Naive thymus-derived CD4-positive, alpha-beta T cell (primary cell): ENCODE measurements around the gene NFRKB. TPM values are rescaled to one million over a fixed set of nuclear protein-coding genes. Genes with fewer than 3 reads are reported as not detected.
A peak's percentile ranks its signal among the peaks of the same experiment; 100 is the strongest.

Source experiments
- ATAC-seq: fragments of 150-1000 bp; cut with Tn5 transposase; 2 replicates; pipeline ENCODE4 v1.10.0; 2021; ENCODE audit warnings: mild to moderate bottlenecking, moderate library complexity
- CTCF ChIA-PET: fragments of 350-600 bp; sonication (Branson Sonifier 250); formaldehyde crosslinking; loops from one replicate; lab custom pipeline; 2021; ENCODE audit warnings: antibody characterized with exemption; lab: Charles Lee
- POLR2A ChIA-PET: fragments of 350-600 bp; sonication (Branson Sonifier 250); formaldehyde crosslinking; loops from one replicate; lab custom pipeline; 2021; ENCODE audit warnings: antibody characterized with exemption, inconsistent platforms; lab: Charles Lee
- DNase-seq, 9 donors: peaks; one replicate each; pipeline versions ENCODE4 v3.0.0 to v3.0.0-alpha.2; 2020 to 2022; ENCODE audit warnings: mixed read lengths in 1 of 9
- H3K27ac ChIP-seq: one replicate; pipeline ENCODE4 v1.7.0; 2013; ENCODE audit warnings: mild to moderate bottlenecking, low read depth, low read length, moderate library complexity
- H3K27me3 ChIP-seq, 2 donors: one replicate each; pipeline ENCODE4 v1.7.0; 2013; ENCODE audit warnings: low read length in 2 of 2, mild to moderate bottlenecking in 2 of 2, moderate library complexity in 2 of 2; ENCODE audit not compliant: control insufficient read depth in 2 of 2, insufficient read depth in 2 of 2
- H3K36me3 ChIP-seq, 3 experiments: 1 replicate in 2 of 3; 2 replicates in 1 of 3; pipeline ENCODE4 v1.7.0; 2013; ENCODE audit warnings: low read length in 3 of 3, mild to moderate bottlenecking in 3 of 3, moderate library complexity in 1 of 3; ENCODE audit not compliant: insufficient read depth in 3 of 3, control insufficient read depth in 2 of 3
- H3K4me1 ChIP-seq, 2 donors: one replicate each; pipeline ENCODE4 v1.7.0; 2013; ENCODE audit warnings: low read length in 2 of 2, mild to moderate bottlenecking in 2 of 2, moderate library complexity in 1 of 2; ENCODE audit not compliant: control insufficient read depth in 2 of 2, insufficient read depth in 2 of 2
- H3K4me3 ChIP-seq: 2 replicates; pipeline ENCODE4 v1.7.0; 2013; ENCODE audit warnings: mild to moderate bottlenecking, low read length
- H3K9me3 ChIP-seq, 3 experiments: 1 replicate in 2 of 3; 2 replicates in 1 of 3; pipeline ENCODE4 v1.7.0; 2013; ENCODE audit warnings: low read length in 3 of 3; ENCODE audit not compliant: control insufficient read depth in 2 of 3
- H3K27ac Mint-ChIP-seq, 9 donors: one replicate each; pipeline ENCODE4 v1.8.0; 2020 to 2022; ENCODE audit warnings: mixed read lengths in 9 of 9, mild to moderate bottlenecking in 8 of 9, moderate library complexity in 5 of 9, inconsistent platforms in 2 of 9
- H3K27me3 Mint-ChIP-seq, 5 donors: one replicate each; pipeline ENCODE4 v1.8.0; 2021 to 2022; ENCODE audit warnings: mixed read lengths in 5 of 5, mild to moderate bottlenecking in 1 of 5
- H3K36me3 Mint-ChIP-seq, 5 donors: one replicate each; pipeline ENCODE4 v1.8.0; 2020 to 2022; ENCODE audit warnings: mixed read lengths in 5 of 5, mild to moderate bottlenecking in 3 of 5, inconsistent platforms in 1 of 5
- H3K4me1 Mint-ChIP-seq, 7 donors: one replicate each; pipeline ENCODE4 v1.8.0; 2020 to 2022; ENCODE audit warnings: mixed read lengths in 7 of 7, mild to moderate bottlenecking in 3 of 7, inconsistent platforms in 1 of 7
- H3K4me3 Mint-ChIP-seq, 10 donors: one replicate each; pipeline ENCODE4 v1.8.0; 2020 to 2022; ENCODE audit warnings: mild to moderate bottlenecking in 10 of 10, mixed read lengths in 10 of 10, moderate library complexity in 6 of 10, inconsistent platforms in 2 of 10
- H3K9me3 Mint-ChIP-seq, 11 donors: one replicate each; pipeline ENCODE4 v1.8.0; 2020 to 2022; ENCODE audit warnings: mixed read lengths in 11 of 11, mild to moderate bottlenecking in 4 of 11, inconsistent platforms in 1 of 11, moderate library complexity in 1 of 11
- intact Hi-C, 2 donors: fragments of 100-400 bp; cut with micrococcal nuclease; formaldehyde crosslinking; loops; one replicate each; pipeline ENCODE4 v1.15.1; 2023
- polyA plus RNA-seq, 2 donors: library from polyadenylated mRNA; unstranded; fragments of 300-500 nt; fragmentation: Illumina TruSeq; gene quantifications; one replicate each; pipeline ENCODE4 v1.2.3, GENCODE V29; 2021
- total RNA-seq, 6 experiments: library from RNA in 5 of 6; stranded (reverse) in 5 of 6; gene quantifications; 1 replicate in 5 of 6; 2 replicates in 1 of 6; pipeline ENCODE4 v1.2.3 and lab custom pipeline; 2021 to 2026

Gene NFRKB
- total and polyA plus RNA-seq, 7 experiments from 2014 or later, result 24.4 to 81.3 (median 49.0) TPM

DNA sequence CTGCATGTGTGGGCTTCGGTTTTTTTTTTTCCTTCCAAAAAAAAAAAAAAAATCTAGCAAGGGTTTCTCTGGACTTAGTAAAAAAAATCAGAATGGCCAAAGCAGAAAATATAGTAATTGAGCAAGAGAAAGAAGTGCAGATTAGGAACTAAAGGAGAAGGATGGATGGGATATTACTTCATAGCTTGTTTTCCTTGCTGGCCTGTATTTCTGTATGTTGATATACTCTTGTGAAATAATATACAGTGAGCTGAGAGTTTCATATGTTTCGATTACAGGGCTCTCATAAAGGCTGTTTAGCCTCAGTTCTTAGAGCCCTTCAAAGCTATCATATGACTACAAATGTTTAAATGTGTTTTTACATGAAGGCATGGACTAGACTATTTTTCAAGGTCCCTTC, 34.3 kb upstream of the NFRKB start:
- Mint-ChIP-seq H3K36me3 (peaks cover 7 to 61% (median 17%) of the 10 kb centered on the region in 5 donors), H3K27me3 (no peaks in the 10 kb centered on the region), H3K4me3 (no peak overlapping the region), H3K4me1 (peaks cover 0 to under 1% (median 0%) of the 10 kb centered on the region in 7 donors), H3K27ac (no peak overlapping the region), H3K9me3 (no peaks in the 10 kb centered on the region)
- H3K9me3 ChIP-seq, result no peaks in the 10 kb centered on the region
- no peak overlapping the region for H3K4me3 ChIP-seq
- intact Hi-C loops, result loop anchor here in 1 of 2 donors (10.0 kb wide), 1 partner anchor 505 kb away; no protein-coding TSS in a partner anchor
- no peak overlapping the region for H3K27ac ChIP-seq
- H3K4me1 ChIP-seq, result no peaks in the 10 kb centered on the region
- ChIA-PET POLR2A (interaction anchor here (1.6 kb wide), 1 partner anchor 144 kb away, joined by 5 read pairs; no protein-coding TSS in a partner anchor), CTCF (interaction anchor here (0.7 kb wide), 1 partner anchor 10 kb away, joined by 3 read pairs; no protein-coding TSS in a partner anchor)
- H3K27me3 ChIP-seq, result no peaks in the 10 kb centered on the region
- ATAC-seq (no peak), DNase-seq (no peak)
- peaks cover 0 to 7% (median 0%) of the 10 kb centered on the region in 3 experiments for H3K36me3 ChIP-seq

DNA sequence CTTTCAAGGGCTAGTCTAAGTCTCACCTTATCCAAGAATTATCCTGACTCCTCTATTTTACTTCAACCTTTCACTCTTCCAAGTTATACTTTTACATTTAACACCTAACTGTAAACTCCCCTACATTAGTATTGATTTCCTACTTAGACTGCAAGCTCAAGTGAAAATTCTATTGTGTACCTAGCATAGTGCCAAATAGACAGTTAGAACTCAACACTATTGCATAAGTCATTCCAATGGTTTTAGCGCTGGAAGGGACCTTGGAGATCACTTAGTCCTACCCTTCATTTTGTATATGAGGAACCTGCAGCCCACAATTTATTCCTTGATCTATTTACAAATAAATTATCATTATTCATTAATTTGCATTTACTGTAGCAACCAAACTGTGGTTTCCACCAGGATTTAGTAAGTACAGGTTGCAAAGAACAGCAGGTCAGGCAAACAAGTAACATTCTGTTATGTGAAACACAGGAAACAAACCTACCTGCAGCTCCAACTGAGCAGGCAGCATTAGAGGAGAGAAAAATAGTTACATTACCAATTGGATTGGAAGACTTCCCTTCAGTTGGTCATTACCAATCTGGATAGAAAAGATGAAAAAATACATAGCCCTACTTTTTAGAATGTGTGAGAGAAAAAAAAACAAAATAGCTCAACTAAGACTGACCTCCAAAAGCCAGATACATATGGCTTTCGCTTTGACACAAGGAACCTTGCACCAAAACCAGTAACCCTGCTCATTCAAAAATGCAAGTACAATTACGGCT, 33.7 kb upstream of the NFRKB start:
- Histone ChIP-seq H3K4me3 (no peak overlapping the region), H3K4me1 (no peaks in the 10 kb centered on the region), H3K27ac (no peak overlapping the region), H3K36me3 (peaks cover 0 to 6% (median 0%) of the 10 kb centered on the region in 3 experiments), H3K27me3 (no peaks in the 10 kb centered on the region), H3K9me3 (no peaks in the 10 kb centered on the region)
- Mint-ChIP-seq H3K27ac (no peak overlapping the region), H3K4me3 (no peak overlapping the region), H3K36me3 (peaks cover 5 to 58% (median 17%) of the 10 kb centered on the region in 5 donors), H3K9me3 (no peaks in the 10 kb centered on the region), H3K27me3 (no peaks in the 10 kb centered on the region), H3K4me1 (peaks cover 0 to 6% (median 0%) of the 10 kb centered on the region in 7 donors)
- ATAC-seq, result no peak
- CTCF ChIA-PET, result interaction anchor here (0.7 kb wide), 1 partner anchor 10 kb away, joined by 3 read pairs; no protein-coding TSS in a partner anchor
- DNase-seq, result no peak
- POLR2A ChIA-PET, result interaction anchor here (1.6 kb wide), 1 partner anchor 144 kb away, joined by 5 read pairs; no protein-coding TSS in a partner anchor
- intact Hi-C loops, result loop anchor here in 1 of 2 donors (10.0 kb wide), 1 partner anchor 506 kb away; no protein-coding TSS in a partner anchor

DNA sequence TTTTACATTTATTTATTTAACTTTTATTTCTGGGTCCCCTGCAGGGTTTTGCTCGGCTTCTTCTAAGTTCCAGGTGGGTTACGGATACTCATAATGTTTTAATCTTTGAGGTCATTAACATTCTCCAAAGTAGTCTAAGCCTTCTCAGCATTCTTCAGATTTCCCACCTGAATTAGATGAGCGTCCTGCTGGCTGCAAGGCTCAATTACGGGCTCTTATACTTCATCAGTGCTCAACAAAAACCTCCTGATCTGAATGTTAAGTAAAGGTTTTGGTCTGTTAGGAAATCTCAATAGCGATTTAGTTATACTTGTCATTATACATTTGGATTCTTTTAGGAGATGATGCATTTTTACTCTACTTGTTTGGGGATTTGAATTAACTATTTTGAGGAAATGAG, 27.3 kb upstream of the NFRKB start:
- no peak overlapping the region for H3K4me3 ChIP-seq
- peak overlapping the region in 7 of 9 donors; percentile 13 to 58 (median 28) for H3K27ac Mint-ChIP-seq

DNA sequence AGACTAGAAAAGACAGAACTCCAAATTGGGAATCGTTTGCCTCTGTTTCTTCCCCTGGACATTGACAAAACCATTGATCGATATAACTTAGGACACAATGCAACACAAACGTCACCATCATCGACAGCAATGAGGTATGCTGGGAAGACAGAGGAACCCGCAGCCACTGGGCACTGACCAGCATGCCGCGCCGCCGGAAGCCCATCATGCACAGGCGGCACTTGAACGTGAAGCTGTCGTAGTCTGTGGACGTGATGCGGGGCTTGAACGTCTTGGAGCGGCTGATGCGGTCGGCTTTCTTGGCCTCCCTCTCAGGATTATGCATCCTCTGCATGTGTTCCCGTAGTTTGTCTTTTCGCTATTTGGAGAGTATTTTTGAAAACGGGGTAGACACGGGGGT, 23.0 kb upstream of the NFRKB start:
- peaks cover 0 to under 1% of the 10 kb centered on the region in 2 donors for H3K4me1 ChIP-seq
- DNase-seq, result no peak
- no peak overlapping the region for H3K4me3 ChIP-seq
- CTCF ChIA-PET, result no interaction called here
- H3K27me3 ChIP-seq, result no peaks in the 10 kb centered on the region
- H3K9me3 ChIP-seq, result no peaks in the 10 kb centered on the region
- peaks cover 0 to 19% (median 0%) of the 10 kb centered on the region in 3 experiments for H3K36me3 ChIP-seq
- no peak overlapping the region for H3K27ac ChIP-seq
- POLR2A ChIA-PET, result no interaction called here
- Mint-ChIP-seq H3K36me3 (peaks cover 4 to 40% (median 11%) of the 10 kb centered on the region in 5 donors), H3K27ac (no peak overlapping the region), H3K4me1 (peaks cover 3 to 20% (median 10%) of the 10 kb centered on the region in 7 donors), H3K27me3 (no peaks in the 10 kb centered on the region), H3K4me3 (no peak overlapping the region), H3K9me3 (no peaks in the 10 kb centered on the region)
- ATAC-seq, result no peak
- intact Hi-C loops, result no loop called here

More for the DNA sequence above, 27.3 kb upstream of the NFRKB start:
- H3K27me3 Mint-ChIP-seq, result no peaks in the 10 kb centered on the region
- peak overlapping the region in 1 of 10 donors; percentile 35 for H3K4me3 Mint-ChIP-seq
- Histone ChIP-seq H3K36me3 (no peaks in the 10 kb centered on the region), H3K27ac (no peak overlapping the region), H3K4me1 (peaks cover 0 to 4% of the 10 kb centered on the region in 2 donors), H3K27me3 (no peaks in the 10 kb centered on the region), H3K9me3 (no peaks in the 10 kb centered on the region)
- peaks cover under 1 to 32% (median 3%) of the 10 kb centered on the region in 5 donors for H3K36me3 Mint-ChIP-seq
- ATAC-seq (no peak), DNase-seq (peak in 1 of 9 donors; percentile 0)
- POLR2A ChIA-PET, result interaction anchor here (1.0 to 1.7 kb wide), 2 partner anchors 27 to 108 kb away, joined by 3 to 4 read pairs; partner anchors contain the start of gene NFRKB
- intact Hi-C loops, result loop anchor here (1.0 to 10.0 kb wide), 10 partner anchors 28 to 560 kb away; partner anchors contain the start of genes APLP2 (in 2 of the 2), NFRKB (in 2 of the 2) and PRDM10 (in 2 of the 2)
- CTCF ChIA-PET, result interaction anchor here (0.7 to 1.9 kb wide), 6 partner anchors 13 to 215 kb away, joined by 3 to 27 read pairs (median 5); no protein-coding TSS in a partner anchor
- peaks cover 6 to 22% (median 18%) of the 10 kb centered on the region in 7 donors for H3K4me1 Mint-ChIP-seq
- no peaks in the 10 kb centered on the region for H3K9me3 Mint-ChIP-seq

DNA sequence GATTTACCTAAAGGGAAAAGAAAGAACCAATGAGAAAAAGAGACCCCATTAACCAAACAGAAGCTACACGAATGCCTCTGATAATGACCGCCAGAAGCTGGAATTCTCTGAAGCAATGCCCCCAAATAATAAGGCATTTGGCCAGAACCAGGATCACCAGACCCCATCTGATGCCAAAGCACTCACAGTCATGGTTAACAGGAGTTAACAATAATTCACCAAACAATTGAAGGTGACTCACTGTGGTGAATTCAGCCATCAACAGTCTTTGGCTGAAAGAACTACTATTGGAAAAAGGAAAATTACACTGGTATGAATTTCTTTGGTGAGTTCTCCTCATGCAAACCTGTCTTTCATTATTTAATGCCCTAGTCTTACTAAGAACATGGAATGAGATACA, 21.9 kb upstream of the NFRKB start:
- Mint-ChIP-seq H3K9me3 (no peaks in the 10 kb centered on the region), H3K4me1 (peaks cover 0 to 12% (median 5%) of the 10 kb centered on the region in 7 donors), H3K36me3 (peaks cover 4 to 42% (median 12%) of the 10 kb centered on the region in 5 donors), H3K27me3 (no peaks in the 10 kb centered on the region), H3K27ac (no peak overlapping the region), H3K4me3 (no peak overlapping the region)
- DNase-seq (no peak), ATAC-seq (no peak)
- peaks cover 0 to 19% (median 0%) of the 10 kb centered on the region in 3 experiments for H3K36me3 ChIP-seq
- ChIA-PET CTCF (interaction anchor here (1.6 kb wide), 1 partner anchor 35 kb away, joined by 3 read pairs; no protein-coding TSS in a partner anchor), POLR2A (no interaction called here)
- H3K4me1 ChIP-seq, result no peaks in the 10 kb centered on the region
- no peak overlapping the region for H3K4me3 ChIP-seq
- H3K27me3 ChIP-seq, result no peaks in the 10 kb centered on the region
- no peaks in the 10 kb centered on the region for H3K9me3 ChIP-seq
- intact Hi-C loops, result no loop called here
- H3K27ac ChIP-seq, result no peak overlapping the region

DNA sequence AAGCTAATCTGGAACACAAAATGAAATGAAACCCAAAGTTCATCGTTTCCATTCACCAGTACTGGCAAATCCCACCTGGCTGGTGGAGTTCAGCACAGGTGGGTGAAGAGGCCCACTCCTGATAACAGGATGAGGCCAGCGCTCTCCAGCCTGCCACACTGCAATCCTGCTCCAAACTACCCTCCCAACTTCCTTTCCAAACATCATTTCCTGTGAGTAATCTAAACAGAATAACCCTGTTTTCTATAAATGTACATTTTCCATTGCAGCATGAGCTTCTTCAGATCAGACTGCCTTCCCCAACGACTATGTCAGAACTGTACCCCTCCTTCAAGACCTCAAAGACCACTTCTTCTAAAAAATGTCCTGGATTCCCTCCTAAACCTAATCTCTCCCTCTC, 15.9 kb upstream of the NFRKB start:
- H3K4me1 Mint-ChIP-seq, result peaks cover 0 to 8% (median 6%) of the 10 kb centered on the region in 7 donors
- no peak overlapping the region for H3K4me3 ChIP-seq
- no peaks in the 10 kb centered on the region for H3K27me3 ChIP-seq
- no peaks in the 10 kb centered on the region for H3K27me3 Mint-ChIP-seq
- intact Hi-C loops, result no loop called here
- H3K4me3 Mint-ChIP-seq, result no peak overlapping the region
- H3K9me3 Mint-ChIP-seq, result no peaks in the 10 kb centered on the region
- CTCF ChIA-PET, result interaction anchor here (1.0 to 1.1 kb wide), 2 partner anchors 12 kb away, joined by 4 read pairs; no protein-coding TSS in a partner anchor
- no peak overlapping the region for H3K27ac ChIP-seq
- H3K36me3 Mint-ChIP-seq, result peaks cover 12 to 54% (median 25%) of the 10 kb centered on the region in 5 donors
- no peaks in the 10 kb centered on the region for H3K9me3 ChIP-seq
- ATAC-seq, result no peak
- POLR2A ChIA-PET, result no interaction called here
- H3K4me1 ChIP-seq, result no peaks in the 10 kb centered on the region
- H3K36me3 ChIP-seq, result peaks cover 0 to 44% (median 3%) of the 10 kb centered on the region in 3 experiments
- H3K27ac Mint-ChIP-seq, result peak overlapping the region in 3 of 9 donors; percentile 25 to 43 (median 30)
- DNase-seq, result no peak
